GM21381 (cell line): Measurements from ENCODE around the gene SLC20A1.

Experiments
- ATAC-seq: cut with Tn5 transposase; IDR thresholded peaks from one replicate; pipeline ENCODE4 v1.9.1; 2021; ENCODE audit warnings: mild to moderate bottlenecking, moderate library complexity; ENCODE audit not compliant: unreplicated experiment

The SLC20A1 gene

DNA sequence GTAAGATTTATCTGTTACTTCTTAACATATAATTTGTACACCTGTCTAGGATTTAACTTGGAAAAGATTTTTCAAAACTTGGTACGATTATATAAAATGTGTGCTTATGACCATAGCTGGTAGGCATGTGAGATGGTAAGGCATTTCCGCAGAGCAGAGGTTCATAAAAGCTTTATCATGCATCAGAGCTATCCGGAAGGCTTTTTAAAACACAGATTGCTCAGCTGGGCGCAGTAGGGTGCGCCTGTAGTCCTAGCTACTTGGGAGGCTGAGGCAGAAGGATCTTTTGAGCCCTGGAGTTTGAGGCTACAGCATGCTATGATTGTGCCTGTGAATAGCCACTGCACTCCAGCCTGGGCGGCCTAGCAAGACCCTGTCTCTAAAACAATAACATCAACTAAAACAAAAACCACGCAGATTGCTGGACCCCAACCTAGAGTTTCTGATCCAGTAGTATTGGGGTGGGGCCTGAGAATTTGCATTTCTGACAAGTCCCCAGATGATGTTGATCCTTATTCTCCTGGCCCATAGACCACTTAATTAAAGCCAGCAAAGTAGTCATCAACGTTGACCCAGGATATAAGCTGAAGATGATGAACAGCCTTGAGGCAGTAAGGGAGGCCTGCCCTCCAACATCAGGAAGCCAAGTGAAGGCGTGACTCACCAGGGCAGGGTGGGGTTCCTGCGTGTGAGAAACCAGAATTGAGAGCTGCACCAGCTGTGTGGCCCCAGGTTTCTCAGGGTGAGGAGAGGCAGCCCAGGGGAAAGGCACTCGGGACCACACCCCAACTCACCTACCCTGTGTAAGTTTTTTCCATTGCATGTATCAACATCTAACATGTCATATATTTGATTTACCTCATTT lies 21.6 kb upstream of the SLC20A1 start:
- ATAC-seq, result peak; percentile 77

GRCh38 chr2:112625474-112626114 lies 20.1 kb upstream of the SLC20A1 start:
- ATAC-seq, result no peak

GRCh38 chr2:112626604-112627059 lies 19.1 kb upstream of the SLC20A1 start:
- ATAC-seq, result no peak

DNA sequence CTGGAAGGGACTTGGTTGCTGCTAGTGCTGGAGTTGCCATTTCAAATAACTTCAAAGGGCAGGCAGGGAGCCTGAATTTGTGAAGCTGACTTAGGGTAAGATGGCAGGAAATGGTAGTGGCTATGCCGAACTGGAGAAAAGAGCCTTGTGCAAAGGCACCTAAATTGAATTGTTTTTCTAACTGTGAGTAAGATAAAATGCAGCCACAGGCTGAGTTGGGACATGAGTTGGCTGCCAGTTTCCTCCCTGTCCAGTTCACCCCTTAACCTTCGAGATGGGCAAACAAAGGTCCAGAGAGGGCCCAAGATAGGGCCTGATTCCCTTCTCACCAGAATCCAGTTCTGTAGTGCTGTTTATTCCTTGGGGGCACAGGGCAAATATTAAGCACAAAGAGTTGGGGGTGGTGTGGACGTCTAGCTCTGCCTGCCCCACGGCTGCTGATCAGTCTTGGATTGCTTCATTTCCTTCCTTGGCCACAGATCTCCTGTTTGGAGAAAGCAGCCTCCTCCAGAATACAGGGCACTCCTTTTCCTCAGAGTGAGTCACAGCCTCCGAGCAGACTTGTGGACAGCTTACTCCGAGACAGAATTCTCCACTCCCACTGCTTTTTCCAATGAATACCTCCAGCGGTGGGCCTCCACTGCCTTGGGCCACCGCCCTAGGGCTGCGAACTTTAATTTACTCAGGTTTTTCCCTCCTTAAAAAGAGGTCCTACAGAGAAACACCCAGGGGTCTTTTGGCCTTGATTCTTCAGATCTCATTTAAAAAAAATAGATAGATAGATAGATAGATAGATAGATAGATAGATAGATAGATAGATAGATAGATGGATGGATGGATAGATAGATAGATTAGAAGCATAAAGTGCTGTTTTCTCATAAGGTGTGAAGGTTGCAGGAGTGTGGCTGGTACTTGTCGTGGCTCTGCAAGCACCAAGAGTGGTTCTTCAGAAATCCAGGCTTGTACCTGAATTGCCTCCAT lies 18.4 kb upstream of the SLC20A1 start:
- ATAC-seq, result no peak

DNA sequence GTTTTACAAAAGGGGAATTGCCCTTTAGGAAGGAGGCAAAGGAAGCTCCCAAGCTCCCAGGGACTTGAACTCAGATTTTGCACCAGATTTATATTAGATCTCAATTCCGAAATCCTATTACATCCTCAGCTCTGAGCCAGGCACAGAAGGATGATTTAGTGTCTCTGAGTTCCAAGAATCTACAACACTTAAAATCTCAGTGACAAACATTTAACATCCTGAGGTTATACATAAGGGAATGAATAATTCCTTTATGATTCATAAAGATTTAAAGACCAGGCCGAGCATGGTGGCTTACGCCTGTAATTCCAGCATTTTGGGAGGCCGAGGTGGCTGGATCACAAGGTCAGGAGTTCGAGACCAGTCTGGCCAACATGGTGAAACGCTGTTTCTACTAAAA lies 16.5 kb upstream of the SLC20A1 start:
- ATAC-seq, result no peak

- ATAC-seq, result no peak
These were observed 15.9 kb upstream of the SLC20A1 start for GRCh38 chr2:112629823-112630222.

DNA sequence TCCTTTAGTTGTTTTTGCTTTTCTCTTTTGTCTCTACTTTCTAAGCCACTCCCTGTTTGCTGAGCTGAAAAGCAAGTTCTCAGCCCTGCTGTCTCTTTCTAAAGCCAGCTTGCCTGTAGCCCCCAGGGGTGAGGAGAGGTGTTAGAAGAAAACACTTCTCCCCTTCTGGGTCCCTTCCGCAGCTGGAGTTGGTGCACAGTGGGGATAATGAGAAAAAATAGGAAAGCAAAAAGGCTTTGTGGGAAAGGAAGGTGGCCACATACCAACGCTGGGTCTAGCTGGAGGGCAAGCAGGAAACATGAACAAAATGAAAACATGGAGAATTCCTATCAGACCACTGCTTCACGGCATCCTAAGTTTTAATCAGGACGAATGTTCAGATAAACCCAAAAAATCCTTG lies 15.5 kb upstream of the SLC20A1 start:
- no peak for ATAC-seq

GRCh38 chr2:112633708-112634107 lies 12.0 kb upstream of the SLC20A1 start:
- ATAC-seq, result no peak

DNA sequence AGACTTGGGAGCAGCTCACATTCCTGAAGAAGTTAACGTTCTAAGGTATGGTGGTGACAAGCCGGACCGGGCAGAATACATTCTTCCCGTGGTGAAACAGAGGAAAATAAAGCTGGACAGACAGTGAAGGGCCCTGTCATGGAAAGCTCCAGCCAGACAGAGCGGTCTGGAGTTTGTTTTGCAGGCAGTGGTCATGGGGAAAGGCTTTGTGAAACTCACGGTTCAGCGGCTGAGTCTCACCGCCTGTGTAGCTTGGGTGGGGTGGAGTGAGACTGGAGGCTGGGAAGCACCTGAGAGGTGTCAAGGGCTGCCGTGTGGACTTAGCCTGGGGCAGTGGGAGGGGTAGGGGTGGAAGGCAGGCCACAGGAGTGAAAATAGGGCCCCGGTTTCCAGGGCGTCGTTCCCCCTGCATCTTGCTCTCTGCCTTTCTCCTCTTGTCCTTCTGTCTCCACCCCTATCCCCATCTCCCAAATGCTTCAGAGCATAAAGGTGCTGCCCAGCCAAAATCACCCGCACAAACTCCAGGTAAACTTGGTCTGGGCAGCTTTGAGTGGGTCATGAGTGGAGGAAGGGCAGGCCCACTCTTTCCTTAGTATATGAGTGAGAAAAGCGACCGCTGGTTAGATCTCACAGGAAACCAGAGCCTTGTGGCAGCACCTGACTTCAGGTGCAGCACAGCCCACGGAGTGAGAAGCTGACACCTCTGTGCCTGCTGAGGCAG lies 11.4 kb upstream of the SLC20A1 start:
- ATAC-seq, result no peak

DNA sequence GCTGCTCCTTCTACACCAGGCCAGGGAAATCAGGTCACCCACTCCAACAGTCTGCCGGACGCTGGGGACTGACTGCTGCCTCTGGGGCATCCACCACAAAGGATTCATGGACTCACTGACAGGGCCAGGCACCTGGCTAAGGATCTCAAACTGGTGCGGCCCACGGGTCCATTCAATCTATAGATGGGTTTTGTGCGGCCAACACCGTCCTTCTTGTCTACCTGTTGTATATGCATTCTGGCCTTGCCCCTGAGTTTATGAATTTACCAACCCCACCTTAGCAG lies 10.9 kb upstream of the SLC20A1 start:
- no peak for ATAC-seq

DNA sequence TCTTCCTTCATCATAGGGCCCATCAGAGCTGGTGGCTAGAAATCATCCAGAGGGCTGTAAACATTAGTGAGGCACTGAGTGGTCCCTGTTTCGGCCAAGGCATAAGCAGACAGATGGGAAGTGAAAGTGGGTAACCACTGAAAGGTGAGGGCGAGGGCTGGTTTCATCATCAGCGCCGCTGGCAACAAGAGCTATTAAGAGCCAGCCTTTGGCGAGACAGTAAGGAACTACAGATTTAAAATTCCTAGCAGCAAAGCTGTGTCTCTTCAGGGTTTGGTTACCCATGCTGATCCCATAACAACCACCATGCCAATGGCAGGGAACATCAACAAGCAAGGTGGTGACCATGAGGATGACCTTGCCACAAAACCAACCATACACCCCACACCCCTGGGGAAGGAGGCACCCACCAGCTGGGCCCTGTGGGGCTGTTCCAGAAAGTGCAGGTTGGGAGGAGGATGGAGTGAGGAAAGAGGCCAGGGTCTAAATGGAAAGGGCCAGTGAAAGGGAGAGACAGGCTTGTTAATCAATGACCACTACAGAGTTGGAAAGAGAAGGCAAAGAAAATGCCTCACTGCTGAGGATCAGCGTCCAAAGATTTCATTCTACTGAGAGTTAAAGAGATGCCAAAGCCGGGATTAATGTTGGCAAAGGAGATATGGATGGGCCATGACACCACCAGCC lies 9.0 kb upstream of the SLC20A1 start:
- ATAC-seq, result peak; percentile 75

GRCh38 chr2:112637289-112637660 lies 8.5 kb upstream of the SLC20A1 start:
- no peak for ATAC-seq

DNA sequence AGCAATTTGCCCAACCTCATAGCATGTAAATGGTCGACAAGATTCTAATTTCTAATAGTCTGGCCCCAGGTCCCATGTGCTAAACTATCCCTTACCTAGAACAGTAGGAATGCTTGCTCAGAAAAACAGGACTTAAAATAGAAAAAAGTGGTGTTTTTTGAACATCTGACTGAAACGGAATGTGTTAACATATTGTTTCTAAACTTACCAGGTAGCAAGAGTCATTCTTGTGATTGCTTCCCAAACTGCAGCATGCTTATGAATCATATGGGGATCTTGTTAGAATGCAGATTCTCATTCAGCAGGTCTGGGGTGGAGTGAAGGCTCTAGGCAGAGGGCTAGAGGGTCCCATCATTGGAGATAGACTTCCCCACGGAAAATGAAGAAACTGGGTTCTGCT lies 5.8 kb upstream of the SLC20A1 start:
- no peak for ATAC-seq

DNA sequence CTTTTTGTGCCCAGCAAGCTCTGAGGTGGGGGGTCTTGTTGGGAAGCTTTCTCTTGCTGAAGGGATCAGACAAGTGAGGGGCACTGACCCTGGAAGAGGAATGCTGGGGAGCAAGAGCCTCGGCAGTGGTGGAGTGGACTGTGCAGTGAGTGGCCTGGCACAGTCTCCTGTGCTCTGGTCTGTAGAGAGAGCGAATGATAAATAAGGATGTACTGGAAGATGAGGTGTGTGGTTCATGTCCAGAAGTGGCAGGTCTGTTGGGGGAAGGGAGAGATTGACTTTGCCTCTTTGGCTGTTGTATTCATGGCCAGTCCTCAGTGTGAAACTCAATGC lies 5.3 kb upstream of the SLC20A1 start:
- no peak for ATAC-seq

DNA sequence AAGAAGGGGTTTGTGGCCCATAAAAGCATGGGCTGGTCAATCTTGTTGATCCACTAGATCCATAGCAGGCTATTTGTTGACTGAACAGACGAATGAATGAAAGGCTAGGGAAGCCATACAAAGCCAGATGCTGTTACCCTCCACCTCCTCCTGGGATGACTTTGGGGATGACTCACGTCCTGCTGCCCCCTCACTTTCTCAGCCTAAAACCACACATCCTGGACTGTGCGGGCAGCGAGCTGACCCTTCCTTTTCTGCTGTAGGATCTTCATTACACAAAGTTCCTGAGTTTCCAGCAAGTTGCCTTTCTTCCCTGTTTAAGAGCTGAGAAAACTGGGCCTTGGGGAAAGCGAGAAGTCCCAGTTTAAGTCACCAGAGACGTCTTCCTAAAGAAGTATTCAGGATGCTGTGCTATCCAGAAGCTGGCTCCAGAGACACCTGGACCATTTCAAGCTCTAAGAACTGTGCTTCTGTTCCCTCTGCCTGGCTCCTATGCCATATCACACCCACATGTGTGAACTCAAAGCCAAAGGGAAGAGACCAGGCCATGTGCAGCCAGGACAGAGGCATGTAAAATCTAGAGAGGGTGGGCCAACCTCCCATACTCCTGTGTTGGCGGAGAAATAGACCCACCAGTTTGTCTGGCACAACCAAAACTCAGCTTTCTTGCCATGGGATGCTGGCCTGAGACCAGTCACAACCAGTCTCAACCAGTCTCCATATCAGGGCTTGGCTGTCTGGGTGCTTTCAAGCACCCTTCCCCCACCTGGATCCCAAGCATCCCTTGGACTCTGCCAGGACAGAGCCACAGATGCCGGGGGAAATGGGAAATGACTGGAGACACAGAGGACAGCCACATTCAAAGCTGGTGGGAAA lies 4.7 kb upstream of the SLC20A1 start:
- no peak for ATAC-seq

GRCh38 chr2:112641701-112642100 lies 4.0 kb upstream of the SLC20A1 start:
- no peak for ATAC-seq

- no peak for ATAC-seq
These were observed 3.2 kb upstream of the SLC20A1 start for GRCh38 chr2:112642561-112642960.

DNA sequence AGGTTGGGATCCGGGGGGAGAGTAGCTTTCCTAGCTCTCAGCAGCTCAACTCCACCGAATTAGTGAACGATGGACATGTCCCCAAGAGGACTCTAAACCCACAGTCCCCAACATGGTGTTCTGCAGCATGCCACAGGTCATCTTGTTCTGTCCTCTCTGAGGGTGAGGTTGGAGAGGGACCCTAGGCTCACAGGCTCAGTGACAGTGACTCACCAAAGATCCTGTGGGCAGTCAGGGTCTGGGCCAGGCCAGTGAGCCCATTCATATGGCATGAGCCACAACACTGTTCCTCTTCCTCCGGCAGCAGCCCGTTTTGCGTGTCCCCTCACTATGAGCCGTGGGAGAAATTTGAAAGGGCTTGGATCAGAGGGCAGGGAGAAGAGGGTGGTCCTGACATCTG lies 2.8 kb upstream of the SLC20A1 start:
- ATAC-seq, result no peak

GRCh38 chr2:112643488-112643887 lies 2.3 kb upstream of the SLC20A1 start:
- ATAC-seq, result no peak
